HG03135 (cell line): ENCODE measurements around the gene INIP.
"Not testable (repeated sequence)": the region's sequence is repeated elsewhere in the genome, so short reads cannot be mapped to it uniquely, and the experiment has no call there.

Experiments
- ATAC-seq: cut with Tn5 transposase; IDR thresholded peaks from one replicate; pipeline ENCODE4 v1.9.1; 2021; ENCODE audit warnings: mild to moderate bottlenecking, moderate library complexity; ENCODE audit not compliant: unreplicated experiment

Gene INIP

GRCh38 chr9:112743216-112743836 is 25.4 kb upstream of the INIP start:
- ATAC-seq, result no peak

- no peak for ATAC-seq
These were observed 17.0 kb upstream of the INIP start for GRCh38 chr9:112734892-112735291.

- no peak for ATAC-seq
These were observed 14.1 kb upstream of the INIP start for GRCh38 chr9:112731971-112732370.

GRCh38 chr9:112728401-112728800 is 10.5 kb upstream of the INIP start:
- no peak for ATAC-seq

DNA sequence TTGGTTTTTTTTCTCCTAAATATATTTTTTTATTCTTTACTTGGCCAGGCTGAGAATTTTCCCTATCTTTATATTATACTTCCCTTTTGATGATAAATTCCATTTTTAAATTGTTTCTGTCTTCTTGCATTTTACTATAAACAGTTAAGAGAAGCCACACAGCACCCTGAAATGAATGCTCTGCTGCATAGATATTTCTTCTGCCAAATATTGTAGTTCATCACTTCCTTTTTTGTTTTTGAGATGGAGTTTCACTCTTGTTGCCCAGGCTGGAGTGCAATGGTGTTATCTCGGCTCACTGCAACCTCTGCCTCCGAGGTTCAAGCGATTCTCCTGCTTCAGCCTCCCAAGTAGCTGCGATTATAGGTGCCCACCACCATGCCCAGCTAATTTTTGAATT is 8.5 kb upstream of the INIP start:
- no peak for ATAC-seq

DNA sequence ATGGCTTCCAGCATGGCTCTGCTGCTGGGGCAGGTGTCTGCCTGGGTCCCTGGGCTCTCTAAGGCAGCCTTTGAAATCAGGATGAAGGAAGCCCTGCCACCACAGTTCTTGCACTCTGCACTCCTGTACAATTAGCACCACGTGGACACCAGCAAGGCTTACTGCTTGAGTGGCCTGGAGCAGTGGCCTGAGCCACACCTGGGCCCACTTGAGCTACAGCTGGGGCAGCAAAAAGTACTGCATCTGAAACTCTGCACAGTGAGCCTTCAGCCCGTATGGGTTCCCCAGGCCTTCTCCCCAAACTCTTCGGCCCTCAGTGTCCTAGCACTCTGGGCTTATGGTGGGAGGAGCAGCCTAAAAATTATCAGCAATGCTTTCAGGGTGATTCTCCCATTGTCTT is 8.0 kb upstream of the INIP start:
- no peak for ATAC-seq

GRCh38 chr9:112722749-112723148 is 4.8 kb upstream of the INIP start:
- not testable (repeated sequence) for ATAC-seq

DNA sequence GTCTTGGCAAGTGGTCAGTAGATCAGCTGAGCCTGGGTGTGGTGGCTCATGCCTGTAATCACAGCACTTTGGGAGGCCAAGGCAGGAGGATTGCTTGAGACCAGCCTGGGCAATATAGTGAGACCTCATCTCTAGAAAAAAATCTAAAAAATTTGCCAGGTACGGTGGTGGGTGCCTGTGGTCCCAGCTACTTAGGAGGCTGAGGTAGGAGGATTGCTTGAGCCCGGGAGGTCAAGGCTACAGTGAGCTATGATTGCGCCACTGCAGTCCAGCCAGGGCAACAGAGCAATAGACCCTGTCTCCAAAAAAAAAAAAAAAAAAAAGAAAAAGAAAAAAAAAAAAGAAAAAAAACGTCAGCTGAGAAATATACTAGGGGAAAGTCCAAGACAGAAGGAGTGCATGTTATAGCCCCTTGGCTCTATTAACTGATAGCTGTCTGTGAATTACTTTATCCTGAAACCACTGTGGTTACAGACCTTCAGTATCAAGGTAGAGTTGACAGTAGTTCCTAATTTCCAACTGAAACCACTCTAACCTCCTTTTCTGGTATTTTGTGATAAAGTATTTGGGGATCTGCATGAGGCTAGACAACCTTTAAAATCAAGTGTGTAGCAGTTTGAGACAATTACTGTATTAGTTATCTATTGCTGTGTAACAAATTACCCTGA is 2.3 kb upstream of the INIP start:
- ATAC-seq, result no peak

DNA sequence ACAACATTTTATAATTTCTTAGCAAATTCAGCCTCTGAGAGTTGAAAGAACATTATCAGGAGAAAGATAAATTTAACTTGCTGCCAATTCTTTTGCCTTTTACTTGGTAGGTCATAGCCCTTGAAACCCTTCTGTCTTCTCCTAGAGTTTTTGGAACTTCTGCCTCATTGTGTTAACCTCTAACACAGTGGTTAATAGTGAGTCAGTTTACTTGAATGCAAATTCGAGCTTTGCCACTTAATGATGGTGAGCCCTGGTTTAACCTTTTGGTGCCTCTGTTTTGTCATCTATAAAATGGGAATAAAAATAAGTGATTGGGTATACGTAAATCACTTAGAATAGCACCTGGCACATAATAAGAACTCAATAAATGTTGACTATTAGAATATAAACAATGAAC is 1.8 kb upstream of the INIP start:
- ATAC-seq, result no peak

GRCh38 chr9:112719241-112719691 is 1.3 kb upstream of the INIP start:
- no peak for ATAC-seq

- no peak for ATAC-seq
These were observed 5.2 kb downstream of the INIP start for GRCh38 chr9:112712678-112713077.

DNA sequence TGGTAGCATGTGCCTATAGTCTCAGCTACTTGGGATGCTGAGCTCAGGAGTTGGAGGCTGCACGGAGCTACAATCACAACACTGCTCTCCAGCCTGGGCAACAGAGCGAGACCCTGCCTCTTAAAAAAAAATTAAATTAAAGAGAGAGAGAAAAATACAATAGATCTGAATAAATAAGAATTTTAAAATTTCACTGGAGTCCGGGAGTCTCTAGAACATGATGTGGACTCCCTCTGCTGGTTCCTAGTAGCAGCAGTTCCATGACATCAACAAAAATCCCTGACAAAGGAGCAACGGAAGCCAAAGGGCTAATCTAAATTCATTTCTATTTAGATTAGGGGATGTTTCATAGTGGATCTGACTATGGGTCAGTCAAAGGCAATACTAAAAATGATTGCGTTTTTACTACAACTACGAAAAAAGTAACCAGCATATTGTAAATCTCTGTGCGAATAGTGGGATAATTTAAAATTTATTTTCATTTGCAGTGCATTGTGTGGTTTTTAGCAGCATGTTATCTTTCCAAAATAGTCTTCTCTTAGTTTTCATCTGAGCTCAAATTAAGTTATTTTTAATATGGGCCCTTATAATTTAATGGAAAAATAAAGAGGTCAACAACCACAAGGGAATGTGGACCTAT is 6.7 kb downstream of the INIP start:
- no peak for ATAC-seq

- ATAC-seq, result no peak
These were observed 12.0 kb downstream of the INIP start for GRCh38 chr9:112705768-112706427.

GRCh38 chr9:112703304-112703703 is 14.6 kb downstream of the INIP start:
- no peak for ATAC-seq

DNA sequence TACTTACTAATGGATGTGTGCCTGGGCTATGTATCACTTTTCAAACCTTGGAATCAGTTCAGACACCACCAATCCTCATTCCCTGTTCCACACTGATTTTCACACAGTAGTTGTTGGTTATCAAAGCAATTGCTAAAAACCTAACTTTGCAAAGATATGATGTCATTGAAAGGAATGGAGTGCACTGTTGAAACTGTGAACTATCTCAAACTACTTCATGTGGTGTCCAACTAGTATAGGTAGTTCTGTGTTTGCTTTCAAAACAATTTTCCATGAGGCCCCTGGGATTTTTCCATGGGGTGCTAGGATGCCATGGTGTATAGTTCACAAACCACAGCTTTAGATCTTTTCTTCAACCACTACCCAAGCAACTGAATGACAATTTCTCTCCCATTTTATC is 17.8 kb downstream of the INIP start:
- no peak for ATAC-seq

GRCh38 chr9:112699230-112699629 is 18.7 kb downstream of the INIP start:
- peak; percentile 81 for ATAC-seq

GRCh38 chr9:112696461-112696860 is 21.5 kb downstream of the INIP start:
- ATAC-seq, result no peak

- no peak for ATAC-seq
These were observed 23.0 kb downstream of the INIP start for GRCh38 chr9:112694706-112695555.

DNA sequence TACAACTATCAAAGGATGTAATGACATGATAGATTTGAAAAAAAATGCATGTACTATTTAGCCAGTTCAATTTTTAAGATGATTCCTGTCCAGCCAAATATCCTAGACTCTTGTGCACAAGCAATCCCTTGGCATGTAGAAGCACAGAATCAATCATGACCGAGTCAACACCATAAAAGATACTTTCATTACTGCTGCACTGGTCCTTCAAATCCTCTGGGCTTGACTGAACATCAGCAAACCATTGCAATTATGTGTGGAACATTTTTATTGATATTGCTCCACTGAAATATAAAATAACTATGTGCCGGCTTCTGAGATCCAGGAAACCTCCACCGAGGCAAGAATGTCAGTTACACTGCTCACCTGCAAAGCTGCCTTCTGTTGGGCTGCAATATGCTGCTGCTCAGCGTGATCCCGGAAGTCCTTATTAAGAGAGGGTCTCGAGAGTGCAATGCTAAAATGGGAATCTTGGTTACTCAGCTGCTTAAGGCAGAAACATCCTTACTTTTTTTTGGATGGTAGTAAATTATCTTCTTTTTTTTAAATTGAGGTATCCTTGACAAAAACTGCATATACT is 28.7 kb downstream of the INIP start:
- ATAC-seq, result no peak

DNA sequence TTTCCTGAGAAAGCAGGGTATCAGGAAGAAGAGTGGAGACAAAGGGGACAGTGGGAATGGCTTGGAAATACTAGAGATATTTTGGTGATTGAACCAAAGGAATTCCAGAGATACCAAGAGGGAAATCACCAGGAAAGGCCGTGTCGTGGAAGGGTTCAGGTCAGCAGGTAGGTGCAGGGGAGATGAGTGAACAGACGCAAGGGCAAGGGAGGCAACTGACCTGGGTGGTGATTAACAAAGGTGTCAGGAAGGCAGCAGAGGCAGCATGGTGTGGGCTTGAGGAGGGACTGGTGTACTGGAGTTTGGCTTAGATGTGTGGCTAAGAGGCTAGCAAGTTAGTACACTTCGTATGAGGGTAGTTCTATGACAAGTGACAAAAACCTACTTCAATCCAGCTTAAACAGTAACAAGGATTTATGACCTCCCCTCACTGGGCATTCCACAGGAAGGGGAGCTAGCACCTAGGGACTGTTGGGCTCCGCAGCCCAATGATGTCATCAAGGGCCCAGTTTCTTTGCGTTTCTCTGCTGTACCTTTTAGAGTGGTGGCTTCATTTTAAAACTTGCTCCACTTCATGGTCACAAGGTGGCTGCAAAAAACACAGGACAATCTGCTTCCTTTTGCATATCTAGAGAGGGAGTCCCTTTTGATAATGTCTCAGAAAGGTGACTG is 37.0 kb downstream of the INIP start:
- ATAC-seq, result no peak
